ENCODE results near the gene RAB31. TPM values are rescaled to one million over a fixed set of nuclear protein-coding genes. Genes with fewer than 3 reads are reported as not detected.

The RAB31 gene
- total RNA-seq, 4 donors from 2014 or later, result 12.2 to 22.0 (median 15.6) TPM

GRCh38 chr18:9689253-9689652, 18.8 kb upstream of the RAB31 start:
- DNase-seq (ENCODE audit: low spot score in 2 of 2), result no peak
- H3K4me3 ChIP-seq (ENCODE audit: low read depth, poor library complexity, severe bottlenecking), result no peak overlapping the region
- intact Hi-C loops (cut with DNase I; ENCODE audit: low total_unique reads), result no loop called here
- 86 to 88% methylated on average over 3 of the region's 3 CpGs for WGBS, 2 donors
- TF ChIP-seq CTCF (IDR thresholded peaks at IDR 0.05) (no peak), POLR2A (IDR thresholded peaks at IDR 0.05) (no peak)

GRCh38 chr18:9690418-9691188, 17.5 kb upstream of the RAB31 start:
- WGBS, 2 donors, result 92 to 100% methylated on average over 3 of the region's 3 CpGs
- DNase-seq (ENCODE audit: low spot score in 2 of 2), result peak in 1 of 2 donors; percentile 52
- TF ChIP-seq CTCF (IDR thresholded peaks at IDR 0.05) (no peak), POLR2A (IDR thresholded peaks at IDR 0.05) (no peak)
- intact Hi-C loops (cut with DNase I; ENCODE audit: low total_unique reads), result no loop called here
- no peak overlapping the region for H3K4me3 ChIP-seq (ENCODE audit: low read depth, poor library complexity, severe bottlenecking)

- TF ChIP-seq POLR2A (IDR thresholded peaks at IDR 0.05), result no peak
- TF ChIP-seq CTCF (IDR thresholded peaks at IDR 0.05), result no peak
- DNase-seq (ENCODE audit: low spot score in 2 of 2), result no peak
- 57 to 59% methylated on average over 1 of the region's 1 CpG for WGBS, 2 donors
- intact Hi-C loops (cut with DNase I; ENCODE audit: low total_unique reads), result no loop called here
- H3K4me3 ChIP-seq (ENCODE audit: low read depth, poor library complexity, severe bottlenecking), result no peak overlapping the region
Observed at GRCh38 chr18:9691235-9691634, 16.9 kb upstream of the RAB31 start.

GRCh38 chr18:9694174-9694573, 13.9 kb upstream of the RAB31 start:
- intact Hi-C loops (cut with DNase I; ENCODE audit: low total_unique reads), result no loop called here
- TF ChIP-seq CTCF (IDR thresholded peaks at IDR 0.05), result no peak
- TF ChIP-seq POLR2A (IDR thresholded peaks at IDR 0.05), result no peak
- WGBS, 2 donors, result 84 to 92% methylated on average over 5 of the region's 5 CpGs
- no peak overlapping the region for H3K4me3 ChIP-seq (ENCODE audit: low read depth, poor library complexity, severe bottlenecking)
- DNase-seq (ENCODE audit: low spot score in 2 of 2), result peak in 1 of 2 donors; percentile 40

- peak in 1 of 2 donors; percentile 62 for DNase-seq (ENCODE audit: low spot score in 2 of 2)
- H3K4me3 ChIP-seq (ENCODE audit: low read depth, poor library complexity, severe bottlenecking), result no peak overlapping the region
- TF ChIP-seq POLR2A (IDR thresholded peaks at IDR 0.05), result no peak
- TF ChIP-seq CTCF (IDR thresholded peaks at IDR 0.05), result no peak
- intact Hi-C loops (cut with DNase I; ENCODE audit: low total_unique reads), result no loop called here
- 75 to 86% methylated on average over 3 of the region's 3 CpGs for WGBS, 2 donors
Observed at GRCh38 chr18:9694952-9695495, 13.1 kb upstream of the RAB31 start.

All from lower leg skin (tissue), 4 donors.